H1 (cell line): ENCODE measurements around the gene HFM1. TPM values are rescaled to one million over a fixed set of nuclear protein-coding genes. Genes with fewer than 3 reads are reported as not detected.

Source experiments
- CTCF ChIA-PET: fragments of 300-600 bp; sonication (Branson Sonifier 250); formaldehyde crosslinking; loops from one replicate; lab custom pipeline; 2021; ENCODE audit not compliant: partially characterized antibody; lab: Charles Lee
- POLR2A ChIA-PET: fragments of 300-600 bp; sonication (Branson Sonifier 250); formaldehyde crosslinking; loops from one replicate; lab custom pipeline; 2021; ENCODE audit warnings: inconsistent platforms; ENCODE audit not compliant: partially characterized antibody; lab: Charles Lee
- DNase-seq, 2 experiments: peaks; one replicate each; pipeline versions ENCODE4 v3.0.0 to v3.0.0-alpha.2; 2010 to 2022; ENCODE audit warnings: low spot score in 2 of 2, low read depth in 1 of 2, mixed read lengths in 1 of 2
- FAIRE-seq: peaks from 2 replicates; lab custom pipeline; 2011; peaks lifted over from hg19 to GRCh38; lab: Jason Lieb, UNC
- H2AFZ ChIP-seq: 2 replicates; pipeline ENCODE4 v1.8.1; 2012; ENCODE audit warnings: low read length, inconsistent platforms
- H2AK5ac ChIP-seq: 2 replicates; pipeline ENCODE4 v1.6.1; 2013; ENCODE audit warnings: low read depth, low read length
- H2BK120ac ChIP-seq: replicated peaks from 2 replicates; pipeline ENCODE3; 2013; ENCODE audit warnings: low read depth, low read length, inconsistent platforms
- H2BK12ac ChIP-seq: 2 replicates; pipeline ENCODE4 v1.6.1; 2013; ENCODE audit warnings: low read depth, low read length
- H2BK15ac ChIP-seq: 2 replicates; pipeline ENCODE4 v1.6.1; 2013; ENCODE audit warnings: low read length
- H2BK20ac ChIP-seq: 2 replicates; pipeline ENCODE4 v1.6.1; 2013; ENCODE audit warnings: low read length
- H2BK5ac ChIP-seq: 2 replicates; pipeline ENCODE4 v1.6.1; 2013; ENCODE audit warnings: low read depth, low read length
- H3K14ac ChIP-seq: 2 replicates; pipeline ENCODE4 v1.6.1; 2013; ENCODE audit warnings: inconsistent platforms; ENCODE audit not compliant: insufficient read length
- H3K18ac ChIP-seq: 2 replicates; pipeline ENCODE4 v1.6.1; 2013; ENCODE audit warnings: low read length; ENCODE audit errors: extremely low read depth
- H3K23ac ChIP-seq: 2 replicates; pipeline ENCODE4 v1.6.1; 2013; ENCODE audit warnings: inconsistent platforms; ENCODE audit not compliant: insufficient read length
- H3K23me2 ChIP-seq: 2 replicates; pipeline ENCODE4 v1.6.1; 2013; ENCODE audit warnings: low read depth, low read length
- H3K27ac ChIP-seq: 2 replicates; pipeline ENCODE4 v1.6.1; 2011; ENCODE audit warnings: low read depth, low read length, inconsistent platforms
- H3K27me3 ChIP-seq, 4 experiments: replicated peaks in 1 of 4; 1 replicate in 1 of 4; 2 replicates in 3 of 4; pipeline versions ENCODE4 v1.6.1 to v1.8.1; 2011 to 2013; ENCODE audit warnings: low read length in 3 of 4, mild to moderate bottlenecking in 3 of 4, inconsistent platforms in 2 of 4, mixed read lengths in 2 of 4, moderate library complexity in 1 of 4; ENCODE audit not compliant: control insufficient read depth in 3 of 4, insufficient read depth in 3 of 4; ENCODE audit errors: extremely low read depth in 1 of 4
- H3K36me3 ChIP-seq, 4 experiments: 2 replicates each; pipeline versions ENCODE4 v1.6.1 to v1.8.1; 2011 to 2013; ENCODE audit warnings: mild to moderate bottlenecking in 4 of 4, low read length in 3 of 4, moderate library complexity in 2 of 4, control low read depth in 1 of 4, inconsistent platforms in 1 of 4; ENCODE audit not compliant: insufficient read depth in 4 of 4, control insufficient read depth in 2 of 4
- H3K4ac ChIP-seq: replicated peaks from 2 replicates; pipeline ENCODE3; 2013; ENCODE audit warnings: low read length, low read depth, mixed read lengths, inconsistent platforms; ENCODE audit not compliant: insufficient read length
- H3K4me1 ChIP-seq, 4 experiments: replicated peaks in 1 of 4; 1 replicate in 1 of 4; 2 replicates in 3 of 4; pipeline versions ENCODE4 v1.6.1 to v1.8.1; 2011 to 2013; ENCODE audit warnings: low read length in 3 of 4, inconsistent platforms in 2 of 4, mixed read lengths in 1 of 4; ENCODE audit not compliant: insufficient read depth in 4 of 4, control insufficient read depth in 3 of 4
- H3K4me2 ChIP-seq, 2 experiments: 2 replicates each; pipeline versions ENCODE4 v1.6.1 to v1.8.1; 2011 to 2013; ENCODE audit warnings: low read depth in 2 of 2, low read length in 2 of 2, control low read depth in 1 of 2, inconsistent platforms in 1 of 2, mild to moderate bottlenecking in 1 of 2; ENCODE audit not compliant: insufficient read depth in 1 of 2
- H3K4me3 ChIP-seq, 4 experiments: fragments of 200-600, 300-600 bp in 1 of 4; sonication (generic), shearing (Covaris generic), sonication (Bioruptor Twin) in 1 of 4; 2 replicates each; pipeline versions ENCODE4 v1.5.1 to v1.8.1; 2011 to 2016; ENCODE audit warnings: low read length in 4 of 4, low read depth in 3 of 4, control low read depth in 2 of 4, inconsistent platforms in 2 of 4, mild to moderate bottlenecking in 2 of 4, mixed read lengths in 1 of 4, moderate library complexity in 1 of 4; ENCODE audit not compliant: insufficient read depth in 2 of 4; ENCODE audit errors: extremely low read depth in 1 of 4
- H3K56ac ChIP-seq: replicated peaks from 2 replicates; pipeline ENCODE3; 2013; ENCODE audit warnings: low read depth, mild to moderate bottlenecking, mixed read lengths, low read length, inconsistent platforms; ENCODE audit not compliant: insufficient read length
- H3K79me1 ChIP-seq: 2 replicates; pipeline ENCODE4 v1.6.1; 2013; ENCODE audit warnings: low read depth, low read length, control low read depth
- H3K79me2 ChIP-seq, 2 experiments: 2 replicates each; pipeline versions ENCODE4 v1.6.1 to v1.8.1; 2012 to 2013; ENCODE audit warnings: low read length in 2 of 2, mild to moderate bottlenecking in 2 of 2, inconsistent platforms in 1 of 2; ENCODE audit not compliant: insufficient read depth in 2 of 2, control insufficient read depth in 1 of 2
- H3K9ac ChIP-seq, 4 experiments: replicated peaks in 1 of 4; 1 replicate in 1 of 4; 2 replicates in 3 of 4; pipeline versions ENCODE4 v1.6.1 to v1.8.1; 2011 to 2013; ENCODE audit warnings: low read depth in 3 of 4, low read length in 3 of 4, control low read depth in 2 of 4, mild to moderate bottlenecking in 2 of 4, moderate library complexity in 2 of 4, inconsistent platforms in 1 of 4; ENCODE audit errors: extremely low read depth in 1 of 4
- H3K9me3 ChIP-seq, 2 experiments: 2 replicates each; pipeline versions ENCODE4 v1.6.1 to v1.8.1; 2012 to 2013; ENCODE audit warnings: mild to moderate bottlenecking in 2 of 2, moderate library complexity in 2 of 2, control low read depth in 1 of 2, inconsistent platforms in 1 of 2, low read depth in 1 of 2, low read length in 1 of 2, mixed read lengths in 1 of 2; ENCODE audit not compliant: insufficient read depth in 2 of 2
- H4K20me1 ChIP-seq, 2 experiments: replicated peaks in 1 of 2; 2 replicates each; pipeline versions ENCODE3 to v1.8.1; 2011 to 2013; ENCODE audit warnings: inconsistent platforms in 2 of 2, low read length in 2 of 2, mild to moderate bottlenecking in 1 of 2; ENCODE audit not compliant: insufficient read depth in 2 of 2, control insufficient read depth in 1 of 2
- H4K5ac ChIP-seq: 2 replicates; pipeline ENCODE4 v1.6.1; 2013; ENCODE audit warnings: low read length, low read depth, mixed read lengths, inconsistent platforms; ENCODE audit not compliant: insufficient read length
- H4K8ac ChIP-seq: 2 replicates; pipeline ENCODE4 v1.8.0; 2013; ENCODE audit warnings: mild to moderate bottlenecking, moderate library complexity, low read length, inconsistent platforms; ENCODE audit not compliant: insufficient read depth; ENCODE audit errors: extremely low read depth
- H4K91ac ChIP-seq: replicated peaks from 2 replicates; pipeline ENCODE3; 2013; ENCODE audit warnings: low read length, mixed read lengths, inconsistent platforms; ENCODE audit not compliant: insufficient read length
- MAFK ChIP-seq: IDR thresholded peaks from 2 replicates; pipeline ENCODE4 v1.6.1; 2012; ENCODE audit warnings: low read depth, mild to moderate bottlenecking, improper control_type of control experiment, low read length
- WGBS, 2 experiments: shearing (Covaris generic) in 1 of 2; methylation state at CpG; one replicate each; pipeline versions ENCODE4 v1.1.6 to v1.1.7; 2013 to 2015; ENCODE audit warnings: low lambda C conversion rate in 2 of 2, mixed read lengths in 2 of 2, inconsistent platforms in 1 of 2, low coverage in 1 of 2, missing lambda C conversion rate in 1 of 2; ENCODE audit not compliant: insufficient replicate concordance in 2 of 2, insufficient coverage in 1 of 2, insufficient read length in 1 of 2; ENCODE audit errors: extremely low coverage in 1 of 2, missing lambda C conversion rate in 1 of 2; 5-methylcytosine and 5-hydroxymethylcytosine counted together
- polyA plus RNA-seq, 7 experiments: library from polyadenylated mRNA; depleted of rRNA in 3 of 7; stranded (reverse) in 5 of 7; unstranded in 2 of 7; fragments of >200 nt in 5 of 7; fragments of 200-250 nt in 2 of 7; gene quantifications; 1 replicate in 5 of 7; 2 replicates in 1 of 7; 4 replicates in 1 of 7; pipeline versions ENCODE4 v1.2.1 to v1.2.3, GENCODE V29; 2011 to 2013; ENCODE audit warnings: missing spikeins in 2 of 7, mixed read lengths in 2 of 7
- total RNA-seq: library from RNA; stranded (reverse); fragmentation: NEBNext Ultra II Directional; extraction: Animal tissue kit (Norgen Biotek cat#: 25700); gene quantifications from 2 replicates; pipeline ENCODE4 v1.2.1, GENCODE V29; 2021

The HFM1 gene
- total and polyA plus RNA-seq, 2 of the 8 experiments (the other 6 are each of a cell fraction or from before 2014, with no cell fraction given): 0.23 to 1.2 TPM

DNA sequence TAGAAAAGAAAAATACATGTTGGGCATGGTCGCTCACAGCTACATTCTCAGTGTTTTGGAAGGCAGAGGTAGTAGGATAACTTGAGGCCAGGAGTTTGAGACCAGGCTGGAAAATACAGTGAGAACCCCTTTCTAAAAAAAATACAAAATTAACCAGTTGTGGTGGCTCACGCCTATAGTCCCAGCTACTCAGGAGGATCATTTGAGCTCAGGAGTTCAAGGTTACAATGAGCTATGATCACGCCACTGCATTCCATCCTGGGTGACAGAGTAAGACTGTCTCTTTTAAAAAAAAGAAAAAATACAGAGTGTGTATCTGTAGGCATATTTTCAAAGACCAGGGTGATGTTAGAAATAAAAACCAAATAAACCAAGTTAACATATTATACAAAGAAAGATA, 57.8 kb downstream of the HFM1 start:
- no peak overlapping the region for H3K4me3 ChIP-seq
- H2BK15ac ChIP-seq: no peak overlapping the region
- no peaks in the 10 kb centered on the region for H3K27me3 ChIP-seq
- H3K14ac ChIP-seq: no peak overlapping the region
- no peak overlapping the region for H3K4ac ChIP-seq
- WGBS, 2 experiments: 88% methylated on average over 3 of the region's 3 CpGs; no CpG with 5 or more reads in 1 of the 2 experiments
- no peaks in the 10 kb centered on the region for H3K4me1 ChIP-seq
- H3K9ac ChIP-seq: no peak overlapping the region
- no peak overlapping the region for H2AK5ac ChIP-seq
- H4K91ac ChIP-seq: no peak overlapping the region
- FAIRE-seq (no peak), DNase-seq (no peak)
- H3K18ac ChIP-seq: no peak overlapping the region
- no peak overlapping the region for H3K27ac ChIP-seq
- no peaks in the 10 kb centered on the region for H3K9me3 ChIP-seq
- ChIA-PET CTCF (interaction anchor here (0.7 to 1.1 kb wide), 3 partner anchors 20 to 181 kb away, joined by 3 to 4 read pairs (median 3); no protein-coding TSS in a partner anchor), POLR2A (no interaction called here)
- no peak overlapping the region for H3K56ac ChIP-seq
- H4K8ac ChIP-seq: no peak overlapping the region
- no peaks in the 10 kb centered on the region for H4K20me1 ChIP-seq
- H3K79me2 ChIP-seq: no peaks in the 10 kb centered on the region
- no peak overlapping the region for H2AFZ ChIP-seq
- no peak overlapping the region for H2BK20ac ChIP-seq
- no peak overlapping the region for H3K4me2 ChIP-seq
- no peak for TF ChIP-seq MAFK
- no peak overlapping the region for H2BK5ac ChIP-seq
- H2BK12ac ChIP-seq: no peak overlapping the region
- no peaks in the 10 kb centered on the region for H3K79me1 ChIP-seq
- no peaks in the 10 kb centered on the region for H3K36me3 ChIP-seq
- no peaks in the 10 kb centered on the region for H3K23me2 ChIP-seq
- no peak overlapping the region for H4K5ac ChIP-seq
- H3K23ac ChIP-seq: no peak overlapping the region
- H2BK120ac ChIP-seq: no peak overlapping the region
